Esophagus muscularis mucosa (tissue), 4 donors: Measurements from ENCODE around the gene SLC52A3. TPM values are rescaled to one million over a fixed set of nuclear protein-coding genes. Genes with fewer than 3 reads are reported as not detected.
"Not testable (repeated sequence)": the region's sequence is repeated elsewhere in the genome, so short reads cannot be mapped to it uniquely, and the experiment has no call there.

Source experiments
- DNase-seq: peaks from one replicate; pipeline ENCODE4 v3.0.0-alpha.2; 2017; ENCODE audit errors: extremely low spot score
- H3K27ac ChIP-seq, 4 donors: fragments of 200-600 bp; sonication (generic); replicated peaks in 1 of 4; 1 replicate in 3 of 4; 2 replicates in 1 of 4; pipeline ENCODE4 v1.5.1; 2016 to 2019; ENCODE audit warnings: mild to moderate bottlenecking in 1 of 4
- H3K27me3 ChIP-seq, 4 donors: fragments of 200-600 bp; sonication (generic); one replicate each; pipeline versions ENCODE4 v1.5.1 to v1.6.0; 2016 to 2019
- H3K36me3 ChIP-seq, 4 donors: fragments of 200-600 bp; sonication (generic); one replicate each; pipeline ENCODE4 v1.5.1; 2016 to 2019
- H3K4me1 ChIP-seq, 4 donors: fragments of 200-600 bp; sonication (generic); one replicate each; pipeline ENCODE4 v1.5.1; 2016 to 2019
- H3K4me3 ChIP-seq, 4 donors: fragments of 200-600 bp; sonication (generic); 1 replicate in 2 of 4; 2 replicates in 2 of 4; pipeline ENCODE4 v1.5.1; 2016 to 2019; ENCODE audit warnings: mild to moderate bottlenecking in 4 of 4, moderate library complexity in 1 of 4
- H3K9me3 ChIP-seq, 4 donors: fragments of 200-600 bp; sonication (generic); 1 replicate in 3 of 4; 2 replicates in 1 of 4; pipeline ENCODE4 v1.5.1; 2016 to 2019
- EP300 ChIP-seq: sonication (generic); formaldehyde crosslinking; IDR thresholded peaks from one replicate; pipeline ENCODE4 v1.6.1; 2017; ENCODE audit warnings: antibody characterized with exemption
- POLR2A ChIP-seq: fragments of 450-650 bp; IDR thresholded peaks from one replicate; pipeline ENCODE4 v1.6.1; 2017; ENCODE audit warnings: antibody characterized with exemption, moderate library complexity, mild to moderate bottlenecking, low read depth
- POLR2AphosphoS5 ChIP-seq, 2 donors: sonication (generic); formaldehyde crosslinking; IDR thresholded peaks; one replicate each; pipeline ENCODE4 v1.6.1; 2017; ENCODE audit warnings: antibody characterized with exemption in 2 of 2
- WGBS: methylation state at CpG from one replicate; pipeline ENCODE4 v1.1.5; 2018; 5-methylcytosine and 5-hydroxymethylcytosine counted together
- intact Hi-C: fragments of 100-400 bp; cut with DNase I; formaldehyde crosslinking; loops from one replicate; pipeline ENCODE4 v1.15.1; 2023
- total RNA-seq, 4 donors: library from RNA; depleted of rRNA; stranded (reverse); fragments of >200 nt; gene quantifications; one replicate each; pipeline versions ENCODE4 v1.1.0 to v1.2.1, GENCODE V29; 2016
- TF ChIP-seq, protein P1 (sequence below), 3 experiments: fragments of 200-600 bp in 2 of 3; fragments of 450-650 bp in 1 of 3; sonication (generic) in 2 of 3; IDR thresholded peaks; one replicate each; pipeline ENCODE4 v1.5.1; 2017 to 2019; ENCODE audit warnings: antibody characterized with exemption in 3 of 3, mild to moderate bottlenecking in 2 of 3, moderate library complexity in 1 of 3

SLC52A3 gene
- total RNA-seq, 4 donors from 2014 or later: 1.5 to 2.2 (median 1.7) TPM; not detected in 1

DNA sequence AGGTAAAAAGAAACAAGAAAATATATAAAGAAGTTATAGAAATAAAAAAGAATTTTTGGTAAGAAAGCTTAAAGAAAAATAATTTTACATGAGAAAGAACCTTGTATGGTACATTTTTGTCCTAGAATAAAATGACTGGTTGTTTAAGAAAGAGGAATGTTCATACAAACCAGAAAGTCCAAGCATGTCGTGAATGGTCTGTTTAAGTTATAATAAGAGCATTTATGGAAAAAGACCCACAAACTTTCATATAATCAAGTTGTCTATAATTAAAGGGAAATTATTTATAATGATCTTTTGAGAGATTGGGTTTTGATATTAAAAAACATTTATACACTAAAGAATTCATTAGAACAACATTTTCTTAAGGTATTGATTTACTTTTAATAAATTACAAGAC, 37.4 kb upstream of the SLC52A3 start:
- Histone ChIP-seq H3K9me3 (no peaks in the 10 kb centered on the region), H3K27ac (no peak overlapping the region), H3K4me3 (no peak overlapping the region), H3K36me3 (no peaks in the 10 kb centered on the region), H3K4me1 (no peaks in the 10 kb centered on the region), H3K27me3 (peaks cover 0 to 31% (median 0%) of the 10 kb centered on the region in 4 donors)
- TF ChIP-seq POLR2A: no peak
- TF ChIP-seq EP300: no peak
- TF ChIP-seq, protein P1, sequence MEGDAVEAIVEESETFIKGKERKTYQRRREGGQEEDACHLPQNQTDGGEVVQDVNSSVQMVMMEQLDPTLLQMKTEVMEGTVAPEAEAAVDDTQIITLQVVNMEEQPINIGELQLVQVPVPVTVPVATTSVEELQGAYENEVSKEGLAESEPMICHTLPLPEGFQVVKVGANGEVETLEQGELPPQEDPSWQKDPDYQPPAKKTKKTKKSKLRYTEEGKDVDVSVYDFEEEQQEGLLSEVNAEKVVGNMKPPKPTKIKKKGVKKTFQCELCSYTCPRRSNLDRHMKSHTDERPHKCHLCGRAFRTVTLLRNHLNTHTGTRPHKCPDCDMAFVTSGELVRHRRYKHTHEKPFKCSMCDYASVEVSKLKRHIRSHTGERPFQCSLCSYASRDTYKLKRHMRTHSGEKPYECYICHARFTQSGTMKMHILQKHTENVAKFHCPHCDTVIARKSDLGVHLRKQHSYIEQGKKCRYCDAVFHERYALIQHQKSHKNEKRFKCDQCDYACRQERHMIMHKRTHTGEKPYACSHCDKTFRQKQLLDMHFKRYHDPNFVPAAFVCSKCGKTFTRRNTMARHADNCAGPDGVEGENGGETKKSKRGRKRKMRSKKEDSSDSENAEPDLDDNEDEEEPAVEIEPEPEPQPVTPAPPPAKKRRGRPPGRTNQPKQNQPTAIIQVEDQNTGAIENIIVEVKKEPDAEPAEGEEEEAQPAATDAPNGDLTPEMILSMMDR (IDR thresholded peaks at IDR 0.05): no peak
- no peak for TF ChIP-seq POLR2AphosphoS5 (IDR thresholded peaks at IDR 0.05)
- intact Hi-C loops: no loop called here
- no peak for DNase-seq
- 14% methylated on average over 1 of the region's 1 CpG for WGBS

DNA sequence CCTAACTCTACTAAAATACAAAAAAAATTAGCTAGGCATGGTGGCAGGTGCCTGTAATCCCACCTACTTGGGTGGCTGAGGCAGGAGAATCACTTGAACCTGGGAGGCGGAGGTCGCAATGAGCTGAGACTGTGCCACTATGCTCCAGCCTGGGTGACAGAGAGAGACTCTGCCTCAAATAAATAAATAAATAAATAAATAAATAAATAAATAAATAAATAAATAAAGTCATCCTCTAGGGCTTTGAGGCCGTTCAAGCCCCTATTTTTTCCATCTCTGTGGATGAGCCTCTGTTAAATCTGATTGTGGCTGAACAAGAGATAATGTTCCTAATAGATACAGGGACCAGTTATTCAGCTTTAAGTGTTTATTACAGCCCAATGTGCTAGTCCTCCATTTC, 33.4 kb upstream of the SLC52A3 start:
- Histone ChIP-seq H3K4me3 (no peak overlapping the region), H3K4me1 (no peaks in the 10 kb centered on the region), H3K9me3 (no peaks in the 10 kb centered on the region), H3K36me3 (no peaks in the 10 kb centered on the region), H3K27ac (no peak overlapping the region), H3K27me3 (peaks cover 0 to 18% (median 0%) of the 10 kb centered on the region in 4 donors)
- TF ChIP-seq EP300 (no peak), POLR2AphosphoS5 (IDR thresholded peaks at IDR 0.05) (no peak), POLR2A (no peak)
- TF ChIP-seq, protein P1 (IDR thresholded peaks at IDR 0.05): no peak
- intact Hi-C loops: no loop called here
- no peak for DNase-seq
- WGBS: 88% methylated on average over 3 of the region's 3 CpGs

DNA sequence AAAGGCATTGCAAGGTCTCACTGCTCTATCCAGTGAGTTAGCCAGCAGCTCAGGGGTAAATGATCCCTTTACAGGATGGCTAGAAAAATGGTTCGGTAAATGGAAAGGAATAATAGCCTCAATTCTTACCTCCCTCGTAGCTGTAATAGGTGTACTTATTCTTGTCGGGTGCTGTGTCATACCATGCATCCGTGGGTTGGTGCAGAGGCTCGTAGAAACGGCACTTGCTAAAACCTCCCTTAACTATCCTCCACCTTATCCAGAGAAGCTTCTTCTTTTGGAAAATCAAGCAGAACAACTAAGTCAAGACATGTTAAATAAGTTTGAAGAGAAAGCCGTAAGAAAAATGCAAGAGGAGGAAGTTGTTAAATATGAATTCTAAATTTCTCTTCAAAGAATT, 31.7 kb upstream of the SLC52A3 start:
- intact Hi-C loops, H3K36me3 ChIP-seq, H3K27ac ChIP-seq, H3K4me3 ChIP-seq, DNase-seq, H3K9me3 ChIP-seq, H3K4me1 ChIP-seq: not testable (repeated sequence)
- H3K27me3 ChIP-seq: peaks cover 0 to 18% (median 0%) of the 10 kb centered on the region in 4 donors
- 90% methylated on average over 7 of the region's 7 CpGs for WGBS

DNA sequence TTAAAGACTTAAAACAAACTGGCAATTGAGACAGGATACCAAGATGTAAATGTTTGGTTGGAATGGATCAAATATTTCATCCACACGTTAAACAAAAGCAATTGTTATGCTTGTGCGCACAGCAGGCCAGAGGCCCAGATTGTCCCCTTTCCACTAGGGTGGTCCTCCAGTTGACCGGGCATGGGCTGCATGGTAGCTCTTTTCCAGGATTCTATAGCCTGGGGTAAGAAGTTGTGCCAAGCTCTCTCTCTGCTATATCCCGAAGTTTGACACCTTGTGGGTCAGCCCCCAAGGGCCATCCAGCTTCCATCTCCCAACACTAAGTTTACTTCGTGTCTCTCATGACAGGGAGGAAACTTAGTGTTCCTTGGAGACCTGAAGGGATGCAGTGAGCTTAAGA, 30.4 kb upstream of the SLC52A3 start:
- DNase-seq, intact Hi-C loops, H3K36me3 ChIP-seq, H3K4me1 ChIP-seq, H3K9me3 ChIP-seq, H3K4me3 ChIP-seq, H3K27ac ChIP-seq: not testable (repeated sequence)
- H3K27me3 ChIP-seq: peaks cover 0 to 18% (median 0%) of the 10 kb centered on the region in 4 donors
- WGBS: 40% methylated on average over 2 of the region's 5 CpGs

DNA sequence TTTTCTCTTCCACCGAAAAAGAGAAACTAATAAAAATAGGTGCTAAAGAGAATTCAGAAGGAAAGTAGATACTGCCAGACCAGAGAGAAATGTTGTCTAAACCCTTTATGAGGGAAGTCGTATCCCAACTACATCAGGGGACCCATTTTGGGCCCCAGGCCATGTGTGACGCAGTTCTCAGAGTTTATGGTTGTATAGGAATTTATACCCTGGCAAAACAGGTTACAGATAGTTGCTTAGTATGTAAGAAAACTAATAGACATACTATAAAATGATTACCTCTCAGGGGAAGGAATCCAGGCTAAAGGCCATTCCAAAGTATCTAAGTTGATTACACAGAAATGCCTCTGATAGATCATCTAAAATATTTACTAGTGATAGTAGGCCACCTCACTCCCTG, 28.6 kb upstream of the SLC52A3 start:
- intact Hi-C loops: no loop called here
- WGBS: 83% methylated on average over 3 of the region's 3 CpGs
- no peak for DNase-seq
- Histone ChIP-seq H3K4me3 (no peak overlapping the region), H3K27ac (no peak overlapping the region), H3K27me3 (peaks cover 0 to 15% (median 0%) of the 10 kb centered on the region in 4 donors), H3K4me1 (no peaks in the 10 kb centered on the region), H3K9me3 (peaks cover 0 to 6% (median 5%) of the 10 kb centered on the region in 4 donors), H3K36me3 (no peaks in the 10 kb centered on the region)
- TF ChIP-seq POLR2AphosphoS5 (IDR thresholded peaks at IDR 0.05) (no peak), EP300 (no peak)

DNA sequence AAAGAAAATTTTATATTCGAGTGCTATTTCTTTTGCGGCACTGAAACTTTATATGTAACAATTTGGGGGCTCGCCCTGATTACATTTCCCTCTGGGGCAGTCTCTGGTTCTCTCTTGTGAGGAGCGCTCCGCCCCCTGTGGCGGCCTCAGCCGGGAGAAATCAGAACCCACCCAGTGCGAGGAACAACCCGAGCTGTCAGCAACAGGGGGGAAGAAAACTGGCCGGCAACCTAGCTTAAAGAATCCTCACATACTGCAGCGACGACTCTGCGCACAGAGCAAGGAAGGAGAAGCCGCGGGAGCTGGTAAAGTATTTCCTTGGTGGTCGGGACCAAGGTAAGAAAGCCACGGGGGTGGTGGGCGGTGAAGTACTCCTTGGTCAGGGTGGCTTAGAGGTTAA, 23.9 kb upstream of the SLC52A3 start:
- H3K9me3 ChIP-seq: peaks cover 0 to 12% (median 7%) of the 10 kb centered on the region in 4 donors
- intact Hi-C loops: no loop called here
- H3K27me3 ChIP-seq: peaks cover 0 to 8% (median 0%) of the 10 kb centered on the region in 4 donors
- H3K4me1 ChIP-seq: no peaks in the 10 kb centered on the region
- H3K27ac ChIP-seq: no peak overlapping the region
- H3K36me3 ChIP-seq: no peaks in the 10 kb centered on the region
- H3K4me3 ChIP-seq: no peak overlapping the region
- TF ChIP-seq EP300 (no peak), POLR2A (no peak), POLR2AphosphoS5 (IDR thresholded peaks at IDR 0.05) (no peak)
- TF ChIP-seq, protein P1 (IDR thresholded peaks at IDR 0.05): no peak
- WGBS: 94% methylated on average over 18 of the region's 18 CpGs
- no peak for DNase-seq
